Measurements from ENCODE around the gene WDR53. TPM values are rescaled to one million over a fixed set of nuclear protein-coding genes. Genes with fewer than 3 reads are reported as not detected.

WDR53 gene
- total RNA-seq, 4 donors from 2014 or later: 1.9 to 12.4 (median 6.5) TPM

DNA sequence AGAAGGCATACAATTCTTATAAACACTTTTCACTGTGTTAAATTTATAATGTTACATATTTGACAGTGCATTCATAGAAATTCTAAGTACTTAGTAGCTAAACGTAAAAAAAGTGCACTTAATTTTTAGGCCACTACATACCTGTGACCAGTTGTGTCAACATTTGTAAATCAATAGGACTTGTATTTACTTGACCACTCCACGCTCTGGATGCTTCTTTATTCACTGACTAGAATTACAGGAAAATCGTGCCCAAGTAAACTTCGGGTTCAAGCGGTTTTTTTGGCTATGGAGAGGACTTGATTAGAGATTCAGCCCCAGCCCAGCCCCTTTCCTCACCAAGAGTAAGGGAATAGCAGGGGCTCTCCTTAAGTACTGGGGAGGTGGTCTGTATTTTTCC, 21.8 kb downstream of the WDR53 start:
- Histone ChIP-seq H3K36me3 (no peaks in the 10 kb centered on the region), H3K4me3 (no peak overlapping the region), H3K27me3 (no peaks in the 10 kb centered on the region), H3K4me1 (no peaks in the 10 kb centered on the region), H3K27ac (no peak overlapping the region), H3K9me3 (peaks cover 0 to 8% (median 0%) of the 10 kb centered on the region in 4 donors)
- TF ChIP-seq POLR2A (IDR thresholded peaks at IDR 0.05) (no peak), CTCF (IDR thresholded peaks at IDR 0.05) (no peak)
- DNase-seq: no peak

GRCh38 chr3:196544491-196544992, 23.8 kb downstream of the WDR53 start:
- no peak overlapping the region for H3K4me3 ChIP-seq
- no peaks in the 10 kb centered on the region for H3K36me3 ChIP-seq
- DNase-seq: no peak

DNA sequence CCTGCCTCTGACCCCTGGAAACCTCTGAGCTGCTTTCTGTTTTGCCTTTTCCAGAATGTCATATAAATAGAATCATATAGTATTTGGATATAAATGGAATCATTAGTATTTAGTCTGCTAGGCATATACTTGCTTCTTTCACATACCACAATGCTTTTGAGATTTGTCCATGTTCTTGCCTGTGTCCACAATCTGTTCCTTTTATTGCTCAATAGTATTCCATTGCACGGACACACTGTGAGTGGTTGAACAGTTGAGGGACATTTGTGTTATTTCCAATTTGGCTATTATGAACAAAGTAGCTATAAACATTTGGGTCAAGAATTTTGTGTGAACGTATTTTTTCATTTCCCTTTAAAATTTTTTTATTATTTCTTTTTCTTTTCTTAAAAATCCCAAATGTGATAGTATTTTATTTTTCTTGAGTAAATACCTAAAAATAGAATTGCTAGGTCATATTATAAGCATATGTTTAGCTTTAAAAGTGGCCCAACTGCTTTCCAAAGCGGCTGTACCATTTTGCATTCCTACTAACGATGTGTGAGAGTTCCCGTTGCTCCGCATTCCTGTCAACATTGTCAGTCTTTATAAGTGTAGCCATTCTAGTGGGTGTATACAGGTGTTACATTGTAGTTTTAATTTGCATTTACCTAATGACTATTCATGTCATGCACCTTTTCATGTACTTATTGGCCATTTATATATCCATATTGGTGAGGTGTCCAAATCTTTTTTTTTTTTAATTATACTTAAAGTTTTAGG, 26.5 kb downstream of the WDR53 start:
- TF ChIP-seq POLR2A (IDR thresholded peaks at IDR 0.05) (no peak), CTCF (IDR thresholded peaks at IDR 0.05) (no peak)

More at GRCh38 chr3:196544491-196544992, 23.8 kb downstream of the WDR53 start:
- no peaks in the 10 kb centered on the region for H3K4me1 ChIP-seq
- H3K9me3 ChIP-seq: peaks cover 0 to 6% (median 0%) of the 10 kb centered on the region in 4 donors
- no peak overlapping the region for H3K27ac ChIP-seq
- no peaks in the 10 kb centered on the region for H3K27me3 ChIP-seq
- TF ChIP-seq CTCF (IDR thresholded peaks at IDR 0.05) (no peak), POLR2A (IDR thresholded peaks at IDR 0.05) (no peak)

DNA sequence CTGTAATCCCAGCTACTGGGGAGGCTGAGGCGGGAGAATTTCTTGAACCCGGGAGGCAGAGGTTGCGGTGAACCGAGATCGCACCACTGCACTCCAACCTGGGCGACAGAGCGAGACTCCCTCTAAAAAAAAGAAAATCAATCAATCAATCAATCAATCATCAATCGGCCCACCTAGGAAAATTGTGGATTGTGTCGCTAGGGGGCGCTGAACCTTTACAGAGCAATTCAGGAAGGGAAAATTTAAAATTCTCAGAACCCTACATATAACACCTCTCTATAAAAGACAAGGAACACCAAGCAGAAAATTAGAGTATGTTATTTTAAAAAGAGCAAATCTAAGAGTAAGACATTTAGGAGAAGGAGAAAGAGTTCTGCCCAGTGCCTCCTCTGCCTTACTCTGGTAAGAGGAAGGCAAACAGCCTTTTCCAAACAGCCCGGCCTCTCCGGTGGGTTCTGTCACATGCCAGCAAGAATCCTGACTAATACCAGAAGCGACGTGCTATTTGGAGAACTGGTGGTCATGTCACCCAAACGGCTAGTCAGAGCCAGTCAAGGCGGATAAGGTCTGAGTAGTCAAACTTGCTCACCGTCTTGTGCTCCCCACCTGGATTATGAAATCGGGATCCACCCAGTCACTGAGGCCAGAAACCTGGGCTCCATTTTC, 30.9 kb downstream of the WDR53 start:
- H3K27me3 ChIP-seq: no peaks in the 10 kb centered on the region
- DNase-seq: peak in 2 of 3 donors; percentile 69 to 82
- no peaks in the 10 kb centered on the region for H3K4me1 ChIP-seq
- H3K27ac ChIP-seq: no peak overlapping the region
- H3K36me3 ChIP-seq: no peaks in the 10 kb centered on the region
- no peaks in the 10 kb centered on the region for H3K9me3 ChIP-seq
- TF ChIP-seq POLR2A (IDR thresholded peaks at IDR 0.05) (no peak), CTCF (IDR thresholded peaks at IDR 0.05) (peak; percentile 55 to 76 (median 61))
- no peak overlapping the region for H3K4me3 ChIP-seq

More for the DNA sequence above, 26.5 kb downstream of the WDR53 start:
- Histone ChIP-seq H3K36me3 (no peaks in the 10 kb centered on the region), H3K4me1 (no peaks in the 10 kb centered on the region), H3K27me3 (no peaks in the 10 kb centered on the region), H3K4me3 (no peak overlapping the region), H3K27ac (no peak overlapping the region), H3K9me3 (no peaks in the 10 kb centered on the region)
- DNase-seq: no peak

DNA sequence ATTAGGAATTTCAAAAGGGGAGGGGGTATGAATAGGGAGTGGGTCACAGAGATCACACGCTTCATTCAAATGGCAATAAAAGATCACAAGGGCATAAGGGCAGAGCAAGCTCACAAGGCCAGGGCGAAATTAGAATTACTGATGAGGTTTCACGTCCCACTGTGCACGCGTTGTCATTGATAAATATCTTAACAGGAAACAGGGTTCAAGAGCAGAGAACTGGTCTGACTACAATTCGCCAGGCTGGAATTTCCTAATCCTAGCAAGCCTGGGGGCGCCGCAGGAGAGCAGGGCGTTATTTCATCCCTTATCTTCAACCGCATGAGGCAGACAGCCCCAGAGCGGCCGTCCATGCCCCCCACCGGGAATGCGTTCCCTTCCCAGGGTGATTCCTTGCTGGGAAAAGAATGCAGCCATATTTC, 35.1 kb downstream of the WDR53 start:
- peaks cover 0 to 3% (median 0%) of the 10 kb centered on the region in 4 donors for H3K9me3 ChIP-seq
- H3K4me3 ChIP-seq: no peak overlapping the region
- TF ChIP-seq POLR2A (IDR thresholded peaks at IDR 0.05): no peak
- TF ChIP-seq CTCF (IDR thresholded peaks at IDR 0.05): no peak
- no peaks in the 10 kb centered on the region for H3K27me3 ChIP-seq
- H3K4me1 ChIP-seq: no peaks in the 10 kb centered on the region
- no peaks in the 10 kb centered on the region for H3K36me3 ChIP-seq
- no peak for DNase-seq
- H3K27ac ChIP-seq: no peak overlapping the region

Data from Peyer's patch (tissue), 4 donors.